GM23338 (cell line): Measurements from ENCODE around the gene CCDC61. TPM values are rescaled to one million over a fixed set of nuclear protein-coding genes. Genes with fewer than 3 reads are reported as not detected.
A peak's percentile ranks its signal among the peaks of the same experiment; 100 is the strongest.

Source experiments
- ATAC-seq: fragments of 200-7000 bp; cut with Tn5 transposase; 3 replicates; pipeline ENCODE4 v1.9.1; 2020
- DNase-seq: peaks from one replicate; pipeline ENCODE4 v3.0.0-alpha.2; 2015; ENCODE audit warnings: low spot score
- H2AFZ ChIP-seq: fragments of 200-600 bp; sonication (generic); 2 replicates; pipeline ENCODE4 v1.8.0; 2016; ENCODE audit warnings: antibody characterized with exemption, mild to moderate bottlenecking, moderate library complexity
- H3F3A ChIP-seq: fragments of 200-600 bp; sonication (generic); replicated peaks from 2 replicates; pipeline ENCODE4 v1.8.0; 2017; ENCODE audit warnings: antibody characterized with exemption, mixed run types, low read depth
- H3K27ac ChIP-seq: fragments of 200-600 bp; sonication (generic); 2 replicates; pipeline ENCODE4 v1.6.1; 2016; ENCODE audit warnings: low read depth
- H3K27me3 ChIP-seq: fragments of 200-600 bp; sonication (generic); 2 replicates; pipeline ENCODE4 v1.8.0; 2016; ENCODE audit warnings: mild to moderate bottlenecking, mixed run types, moderate library complexity; ENCODE audit not compliant: insufficient read depth
- H3K36me3 ChIP-seq: fragments of 200-600 bp; sonication (generic); 2 replicates; pipeline ENCODE4 v1.8.0; 2016; ENCODE audit warnings: mild to moderate bottlenecking; ENCODE audit not compliant: insufficient read depth
- H3K4me1 ChIP-seq: fragments of 200-600 bp; sonication (generic); 2 replicates; pipeline ENCODE4 v1.8.0; 2016; ENCODE audit warnings: mild to moderate bottlenecking, moderate library complexity; ENCODE audit not compliant: insufficient read depth
- H3K4me2 ChIP-seq: fragments of 200-600 bp; sonication (generic); 2 replicates; pipeline ENCODE4 v1.7.1; 2017; ENCODE audit warnings: mixed run types
- H3K4me3 ChIP-seq: fragments of 200-600 bp; sonication (generic); 2 replicates; pipeline ENCODE4 v1.6.1; 2016; ENCODE audit warnings: mixed run types
- H3K79me2 ChIP-seq: fragments of 200-600 bp; sonication (generic); replicated peaks from 2 replicates; pipeline ENCODE4 v1.8.0; 2017; ENCODE audit warnings: mild to moderate bottlenecking; ENCODE audit not compliant: insufficient read depth
- H3K9me2 ChIP-seq: fragments of 200-600 bp; sonication (generic); 2 replicates; pipeline ENCODE4 v1.8.0; 2017; ENCODE audit not compliant: insufficient read depth
- H4K20me1 ChIP-seq: fragments of 200-600 bp; sonication (generic); replicated peaks from 2 replicates; pipeline ENCODE4 v1.8.0; 2017; ENCODE audit warnings: mild to moderate bottlenecking; ENCODE audit not compliant: insufficient read depth
- H3K27ac Mint-ChIP-seq: 2 replicates; pipeline ENCODE4 v1.8.0; 2020; ENCODE audit warnings: inconsistent platforms, mild to moderate bottlenecking, moderate library complexity, mixed read lengths
- H3K27me3 Mint-ChIP-seq: 3 replicates; pipeline ENCODE4 v1.8.0; 2022; ENCODE audit warnings: low read depth, mild to moderate bottlenecking, moderate library complexity, mixed read lengths, inconsistent platforms; ENCODE audit not compliant: insufficient read depth, poor library complexity
- H3K36me3 Mint-ChIP-seq: 3 replicates; pipeline ENCODE4 v1.8.0; 2021; ENCODE audit warnings: low read depth, mild to moderate bottlenecking, inconsistent platforms, moderate library complexity, mixed read lengths
- H3K4me1 Mint-ChIP-seq: 3 replicates; pipeline ENCODE4 v1.8.0; 2020; ENCODE audit warnings: mild to moderate bottlenecking, inconsistent platforms, mixed read lengths
- H3K4me3 Mint-ChIP-seq: 3 replicates; pipeline ENCODE4 v1.8.0; 2021; ENCODE audit warnings: moderate library complexity, mild to moderate bottlenecking, inconsistent platforms, mixed read lengths
- H3K9me3 Mint-ChIP-seq: 3 replicates; pipeline ENCODE4 v1.8.0; 2020; ENCODE audit warnings: moderate library complexity, mild to moderate bottlenecking, inconsistent platforms, mixed read lengths
- EZH2phosphoT487 ChIP-seq: fragments of 200-600 bp; sonication (generic); IDR thresholded peaks from one replicate; pipeline ENCODE4 v1.8.1; 2018; ENCODE audit warnings: antibody characterized with exemption; ENCODE audit not compliant: unreplicated experiment
- POLR2AphosphoS5 ChIP-seq: IDR thresholded peaks from 2 replicates; pipeline ENCODE4 v1.6.1; 2016; ENCODE audit warnings: antibody characterized with exemption, low read depth
- polyA plus RNA-seq: library from polyadenylated mRNA; unstranded; fragments of >200 nt; fragmentation: Nextera tagmentation; extraction: Ambion mirVana; gene quantifications from 2 replicates; pipeline ENCODE4 v1.2.1, GENCODE V29; 2016
- total RNA-seq: library from RNA; depleted of rRNA; stranded (reverse); fragments of >200 nt; shearing (Covaris generic); gene quantifications from 2 replicates; pipeline ENCODE4 v1.2.3, GENCODE V29; 2014
- TF ChIP-seq, protein P1 (sequence below), 2 experiments: fragments of 200-600 bp in 1 of 2; sonication (generic) in 1 of 2; conservative IDR thresholded peaks; 2 replicates each; pipeline versions ENCODE4 v1.5.1 to v1.6.1; 2016 to 2017; ENCODE audit warnings: antibody characterized with exemption in 2 of 2, low read depth in 2 of 2, mild to moderate bottlenecking in 2 of 2, moderate library complexity in 1 of 2

The CCDC61 gene
- total and polyA plus RNA-seq, 2 experiments from 2014 or later: 9.8 to 22.4 TPM

DNA sequence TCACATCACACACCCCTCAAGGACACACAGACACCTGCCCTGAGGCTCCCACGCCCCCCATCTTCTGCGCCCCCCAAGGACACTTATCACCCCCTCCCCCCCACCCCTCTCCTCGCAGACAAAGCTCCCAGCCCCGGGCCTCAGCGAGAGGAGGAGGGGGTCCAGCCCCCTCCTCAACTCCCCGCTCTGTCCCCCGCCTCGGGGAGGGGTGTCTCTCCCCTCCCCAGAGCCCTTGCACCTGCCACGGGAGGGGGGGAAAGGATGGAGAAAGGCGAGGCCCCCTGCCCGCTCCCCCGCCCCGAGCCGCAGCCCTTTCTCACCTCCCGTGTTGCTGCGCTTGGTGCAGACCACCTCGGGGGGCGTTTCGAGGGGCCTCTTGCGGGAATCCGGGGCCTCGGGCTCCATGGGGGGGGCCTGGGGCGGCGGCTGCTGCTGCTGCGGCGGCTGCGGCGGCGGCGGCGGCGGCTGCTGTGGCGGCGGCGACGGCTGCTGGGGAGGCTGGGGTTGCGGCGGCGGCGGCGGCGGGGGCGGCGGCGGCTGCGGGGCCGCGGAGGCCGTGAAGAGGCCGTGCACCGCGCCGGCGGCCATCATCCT lies 22.2 kb upstream of the CCDC61 start:
- H3K27ac ChIP-seq: no peak overlapping the region
- no peaks in the 10 kb centered on the region for H3K36me3 Mint-ChIP-seq
- H3K4me2 ChIP-seq: peak overlapping the region; percentile 78
- H3K9me2 ChIP-seq: no peaks in the 10 kb centered on the region
- H4K20me1 ChIP-seq: peaks cover 2% of the 10 kb centered on the region
- peaks cover 23% of the 10 kb centered on the region for H3K4me1 Mint-ChIP-seq
- DNase-seq (no peak), ATAC-seq (no peak)
- no peaks in the 10 kb centered on the region for H3K79me2 ChIP-seq
- H3K4me3 ChIP-seq: peak overlapping the region; percentile 59
- no peak for TF ChIP-seq POLR2AphosphoS5
- no peak for TF ChIP-seq EZH2phosphoT487
- no peak overlapping the region for H3K27ac Mint-ChIP-seq
- H3F3A ChIP-seq: 0 out of 2 replicates have a peak, but pooled peaks cover 2% of the 10 kb centered on the region
- H3K27me3 ChIP-seq: 0 out of 2 replicates have a peak, but pooled peaks cover 2% of the 10 kb centered on the region
- H3K27me3 Mint-ChIP-seq: peaks cover 17% of the 10 kb centered on the region
- no peaks in the 10 kb centered on the region for H3K9me3 Mint-ChIP-seq
- no peak overlapping the region for H2AFZ ChIP-seq
- H3K4me3 Mint-ChIP-seq: peak overlapping the region; percentile 62
- H3K36me3 ChIP-seq: no peaks in the 10 kb centered on the region
- H3K4me1 ChIP-seq: peaks cover 3% of the 10 kb centered on the region; the same call in 1 of the 2 replicates

DNA sequence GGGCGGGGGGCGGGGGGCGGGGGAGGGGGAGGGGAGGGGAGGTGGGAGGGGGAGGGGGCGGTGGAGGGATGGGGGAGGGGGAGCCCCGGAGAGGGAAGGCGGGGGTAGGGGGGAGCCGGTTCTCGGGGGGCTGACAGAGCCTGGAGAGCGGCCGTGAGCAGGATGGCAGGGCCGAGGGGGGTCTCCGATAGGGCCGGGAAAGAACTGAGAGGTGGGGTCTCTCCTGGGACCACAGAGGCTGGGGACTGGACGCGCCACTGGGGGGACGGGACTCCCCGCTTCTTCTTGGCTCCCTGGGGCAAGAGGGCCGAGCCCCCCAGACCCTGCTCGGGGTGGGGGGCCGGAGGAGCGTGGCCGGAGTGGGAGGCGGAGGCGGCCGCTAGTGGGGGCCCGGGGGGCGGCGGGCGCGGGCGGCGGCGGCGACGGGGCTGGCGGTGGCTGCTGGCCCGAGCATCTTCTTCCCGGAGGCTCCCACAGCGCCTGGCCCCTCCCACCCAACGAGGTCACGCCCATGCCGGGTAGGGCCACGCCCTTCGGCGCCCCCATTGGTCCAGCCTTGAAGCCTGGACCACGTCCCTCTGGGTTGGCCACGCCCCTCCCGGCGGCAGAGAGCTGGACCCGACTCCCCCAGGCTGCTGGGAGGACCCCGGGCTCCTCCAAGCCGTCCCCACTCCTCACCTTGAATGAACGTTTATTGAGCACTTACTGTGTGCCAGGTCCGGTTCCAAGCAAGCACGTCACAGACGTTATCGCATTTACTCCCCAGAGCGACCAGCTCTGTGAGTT lies 21.5 kb upstream of the CCDC61 start, which contains the start of gene NOVA2:
Gene NOVA2, minus strand, starts transcription at position 313 of the 786 bp plus-strand sequence. CDS start 514 bp downstream, outside the sequence.
- Histone ChIP-seq H3K27me3 (0 out of 2 replicates have a peak, but pooled peaks cover 2% of the 10 kb centered on the region), H3K4me1 (peaks cover 3% of the 10 kb centered on the region; the same call in 1 of the 2 replicates), H2AFZ (peak within 1 kb of the TSS; percentile 86), H3K4me2 (peak within 1 kb of the TSS; percentile 83), H3K79me2 (no peaks in the 10 kb centered on the region), H3K36me3 (no peaks in the 10 kb centered on the region), H3K27ac (no peak within 1 kb of the TSS), H3F3A (0 out of 2 replicates have a peak, but pooled peaks cover 2% of the 10 kb centered on the region), H3K9me2 (no peaks in the 10 kb centered on the region), H3K4me3 (peak within 1 kb of the TSS; percentile 72), H4K20me1 (no peaks in the 10 kb centered on the region; the same call in 1 of the 2 replicates)
- peak within 1 kb of the TSS; percentile 67 for H3K4me3 Mint-ChIP-seq
- no peak within 1 kb of the TSS for H3K27ac Mint-ChIP-seq
- peak; percentile 96 for DNase-seq
- H3K9me3 Mint-ChIP-seq: no peaks in the 10 kb centered on the region
- no peaks in the 10 kb centered on the region for H3K36me3 Mint-ChIP-seq
- ATAC-seq: peak; percentile 95
- H3K4me1 Mint-ChIP-seq: peaks cover 20% of the 10 kb centered on the region
- peaks cover 16% of the 10 kb centered on the region for H3K27me3 Mint-ChIP-seq
- no peak for TF ChIP-seq EZH2phosphoT487
- TF ChIP-seq, protein P1, sequence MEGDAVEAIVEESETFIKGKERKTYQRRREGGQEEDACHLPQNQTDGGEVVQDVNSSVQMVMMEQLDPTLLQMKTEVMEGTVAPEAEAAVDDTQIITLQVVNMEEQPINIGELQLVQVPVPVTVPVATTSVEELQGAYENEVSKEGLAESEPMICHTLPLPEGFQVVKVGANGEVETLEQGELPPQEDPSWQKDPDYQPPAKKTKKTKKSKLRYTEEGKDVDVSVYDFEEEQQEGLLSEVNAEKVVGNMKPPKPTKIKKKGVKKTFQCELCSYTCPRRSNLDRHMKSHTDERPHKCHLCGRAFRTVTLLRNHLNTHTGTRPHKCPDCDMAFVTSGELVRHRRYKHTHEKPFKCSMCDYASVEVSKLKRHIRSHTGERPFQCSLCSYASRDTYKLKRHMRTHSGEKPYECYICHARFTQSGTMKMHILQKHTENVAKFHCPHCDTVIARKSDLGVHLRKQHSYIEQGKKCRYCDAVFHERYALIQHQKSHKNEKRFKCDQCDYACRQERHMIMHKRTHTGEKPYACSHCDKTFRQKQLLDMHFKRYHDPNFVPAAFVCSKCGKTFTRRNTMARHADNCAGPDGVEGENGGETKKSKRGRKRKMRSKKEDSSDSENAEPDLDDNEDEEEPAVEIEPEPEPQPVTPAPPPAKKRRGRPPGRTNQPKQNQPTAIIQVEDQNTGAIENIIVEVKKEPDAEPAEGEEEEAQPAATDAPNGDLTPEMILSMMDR (conservative IDR thresholded peaks at IDR 0.05; ENCODE audit: low read depth in 2 of 2): peak in 1 of 2 experiments; percentile 12; a peak in 1 of 4 replicates
